Ishikawa (cell line): ENCODE data around the gene BCO2.

ENCODE experiments used
- CREB1 ChIP-seq: IDR thresholded peaks from 2 replicates; pipeline ENCODE4 v1.6.1; 2012; ENCODE audit warnings: low read depth
- USF1 ChIP-seq: IDR thresholded peaks from 2 replicates; pipeline ENCODE4 v1.6.1; 2012

GRCh38 chr11:112182867-112183266, 7.6 kb downstream of the BCO2 start:
- TF ChIP-seq USF1 (no peak), CREB1 (no peak)
